A673 (cell line): ENCODE measurements around the gene ERMN. TPM values are rescaled to one million over a fixed set of nuclear protein-coding genes. Genes with fewer than 3 reads are reported as not detected.

Experiments used
- BruUV-seq: library from RNA; stranded (reverse); fragments of 400-500 nt; replicated peaks from 2 replicates; lab custom pipeline; 2021; lab: Mats Ljungman, UMichigan
- CTCF ChIA-PET: fragments of 300-600 bp; sonication (Branson Sonifier 250); formaldehyde crosslinking; loops from one replicate; lab custom pipeline; 2022; ENCODE audit warnings: antibody characterized with exemption; lab: Charles Lee
- POLR2A ChIA-PET: fragments of 300-600 bp; sonication (Branson Sonifier 250); formaldehyde crosslinking; loops from one replicate; lab custom pipeline; 2022; ENCODE audit warnings: antibody characterized with exemption; ENCODE audit not compliant: low non-redundant PET; lab: Charles Lee
- DNase-seq: peaks from one replicate; pipeline ENCODE4 v3.0.0-alpha.2; 2015; ENCODE audit warnings: low spot score
- H3K27ac ChIP-seq: fragments of 200-600 bp; sonication (generic); 2 replicates; pipeline ENCODE4 v1.5.1; 2016; ENCODE audit warnings: mixed run types, low read depth, mild to moderate bottlenecking, mixed read lengths, antibody characterized with exemption, low read length; ENCODE audit not compliant: poor library complexity, severe bottlenecking
- H3K27me3 ChIP-seq: fragments of 200-600 bp; sonication (generic); replicated peaks from 2 replicates; pipeline ENCODE4 v1.6.1; 2017; ENCODE audit warnings: mixed run types, low read depth, mild to moderate bottlenecking, mixed read lengths, antibody characterized with exemption, low read length; ENCODE audit not compliant: insufficient read depth, poor library complexity
- H3K36me3 ChIP-seq: fragments of 200-600 bp; sonication (generic); 2 replicates; pipeline ENCODE4 v1.6.1; 2016; ENCODE audit warnings: mixed run types, mild to moderate bottlenecking, mixed read lengths, antibody characterized with exemption, low read length; ENCODE audit not compliant: insufficient read depth, poor library complexity, severe bottlenecking
- H3K4me1 ChIP-seq: fragments of 200-600 bp; sonication (generic); 2 replicates; pipeline ENCODE4 v1.6.1; 2017; ENCODE audit warnings: mixed run types, mild to moderate bottlenecking, mixed read lengths, antibody characterized with exemption, low read length; ENCODE audit not compliant: insufficient read depth, poor library complexity, severe bottlenecking
- H3K4me3 ChIP-seq: fragments of 200-600 bp; sonication (generic); 2 replicates; pipeline ENCODE4 v1.5.1; 2016; ENCODE audit warnings: low read depth, mixed run types, mild to moderate bottlenecking, mixed read lengths, low read length; ENCODE audit not compliant: poor library complexity, severe bottlenecking
- H3K9me3 ChIP-seq: fragments of 200-600 bp; sonication (generic); 2 replicates; pipeline ENCODE4 v1.6.1; 2016; ENCODE audit warnings: mixed run types, low read depth, mild to moderate bottlenecking, mixed read lengths, antibody characterized with exemption, low read length; ENCODE audit not compliant: poor library complexity, severe bottlenecking
- CTCF ChIP-seq: fragments of 300-800, 200-600 bp; sonication (generic); conservative IDR thresholded peaks from 2 replicates; pipeline ENCODE4 v1.5.1; 2017; ENCODE audit warnings: low read depth, mild to moderate bottlenecking, antibody characterized with exemption, low read length, moderate library complexity, mixed read lengths
- EZH2 ChIP-seq: fragments of 200-600 bp; sonication (generic); IDR thresholded peaks from 2 replicates; pipeline ENCODE4 v1.6.1; 2017; ENCODE audit warnings: borderline replicate concordance, low read depth, mild to moderate bottlenecking, mixed read lengths, antibody characterized with exemption, low read length; ENCODE audit not compliant: poor library complexity, severe bottlenecking
- intact Hi-C: fragments of 100-400 bp; cut with micrococcal nuclease; formaldehyde crosslinking; loops from one replicate; pipeline ENCODE4 v1.10.0; 2022; ENCODE audit not compliant: unreplicated experiment
- total RNA-seq: library from RNA; stranded (reverse); gene quantifications from 2 replicates; pipeline ENCODE4 v1.2.3, GENCODE V29; 2021

Gene ERMN
- total RNA-seq, 1 experiment from 2014 or later = not detected

- TF ChIP-seq CTCF (no peak), EZH2 (no peak)
- no peaks in the 10 kb centered on the region for H3K9me3 ChIP-seq
- H3K4me1 ChIP-seq = no peaks in the 10 kb centered on the region
- no TSS peak for BruUV-seq
- CTCF ChIA-PET = no interaction called here
- H3K27ac ChIP-seq = no peak overlapping the region
- no peak overlapping the region for H3K4me3 ChIP-seq
- peaks cover 15% of the 10 kb centered on the region for H3K27me3 ChIP-seq
- intact Hi-C loops = no loop called here
- POLR2A ChIA-PET = no interaction called here
- no peak for DNase-seq
- no peaks in the 10 kb centered on the region for H3K36me3 ChIP-seq
These were observed 29.1 kb downstream of the ERMN start for GRCh38 chr2:157296490-157296889.

GRCh38 chr2:157292853-157293252, 32.8 kb downstream of the ERMN start:
- intact Hi-C loops = no loop called here

GRCh38 chr2:157291018-157291417, 34.6 kb downstream of the ERMN start:
- H3K4me1 ChIP-seq = no peaks in the 10 kb centered on the region
- no peaks in the 10 kb centered on the region for H3K9me3 ChIP-seq
- TF ChIP-seq CTCF (no peak), EZH2 (no peak)
- ChIA-PET CTCF (no interaction called here), POLR2A (no interaction called here)
- intact Hi-C loops = no loop called here
- BruUV-seq = no TSS peak
- H3K4me3 ChIP-seq = no peak overlapping the region
- no peaks in the 10 kb centered on the region for H3K36me3 ChIP-seq
- H3K27me3 ChIP-seq = peaks cover under 1% of the 10 kb centered on the region
- DNase-seq = no peak
- no peak overlapping the region for H3K27ac ChIP-seq

More at GRCh38 chr2:157292853-157293252, 32.8 kb downstream of the ERMN start:
- BruUV-seq = no TSS peak
- POLR2A ChIA-PET = no interaction called here
- DNase-seq = no peak
- Histone ChIP-seq H3K4me3 (no peak overlapping the region), H3K9me3 (no peaks in the 10 kb centered on the region), H3K36me3 (no peaks in the 10 kb centered on the region), H3K27me3 (peaks cover 14% of the 10 kb centered on the region), H3K4me1 (no peaks in the 10 kb centered on the region), H3K27ac (no peak overlapping the region)
- CTCF ChIA-PET = no interaction called here
- no peak for TF ChIP-seq EZH2
- no peak for TF ChIP-seq CTCF
